ENCODE data around the gene CYTH1.

The CYTH1 gene

DNA sequence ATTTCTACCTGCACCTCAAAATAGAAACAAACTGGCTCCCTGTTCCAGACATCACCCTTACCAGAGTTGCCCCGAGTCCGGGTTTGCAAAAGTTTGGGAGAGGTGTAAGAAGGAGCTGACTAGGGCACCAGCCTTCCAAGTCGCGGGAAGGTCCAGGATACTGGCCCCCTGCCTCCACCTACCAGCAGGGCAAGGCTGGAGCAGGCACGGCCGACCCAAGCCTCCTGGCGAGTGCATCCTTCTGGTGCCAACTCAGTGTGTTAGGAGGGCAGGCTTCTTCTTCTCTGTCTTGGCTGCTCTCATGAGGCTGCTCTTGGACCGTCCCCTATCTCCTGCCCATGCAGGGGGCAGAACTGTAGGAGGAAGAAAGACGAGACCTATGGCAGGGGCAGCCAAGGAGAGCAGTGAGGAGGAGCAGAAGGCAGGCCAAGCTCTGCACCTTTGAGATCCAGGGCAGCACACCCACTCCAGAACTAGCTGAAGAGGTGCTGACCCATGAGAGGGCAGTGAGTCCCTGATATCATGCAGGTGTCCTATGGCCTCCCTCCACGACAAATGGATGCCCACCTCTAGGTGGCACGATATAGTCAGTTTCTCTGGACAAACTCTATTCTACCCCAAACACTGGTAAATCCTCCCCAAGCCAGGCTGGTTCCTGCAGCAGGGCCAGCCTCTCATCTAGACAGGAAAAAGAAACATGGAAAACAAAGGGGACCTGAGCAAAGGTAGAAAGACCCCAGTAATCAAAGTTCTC lies 54.4 kb downstream of the CYTH1 start:
- DNase-seq (ENCODE audit: insufficient read length, low spot score) (no peak), FAIRE-seq (no peak)
- TF ChIP-seq, protein P1, sequence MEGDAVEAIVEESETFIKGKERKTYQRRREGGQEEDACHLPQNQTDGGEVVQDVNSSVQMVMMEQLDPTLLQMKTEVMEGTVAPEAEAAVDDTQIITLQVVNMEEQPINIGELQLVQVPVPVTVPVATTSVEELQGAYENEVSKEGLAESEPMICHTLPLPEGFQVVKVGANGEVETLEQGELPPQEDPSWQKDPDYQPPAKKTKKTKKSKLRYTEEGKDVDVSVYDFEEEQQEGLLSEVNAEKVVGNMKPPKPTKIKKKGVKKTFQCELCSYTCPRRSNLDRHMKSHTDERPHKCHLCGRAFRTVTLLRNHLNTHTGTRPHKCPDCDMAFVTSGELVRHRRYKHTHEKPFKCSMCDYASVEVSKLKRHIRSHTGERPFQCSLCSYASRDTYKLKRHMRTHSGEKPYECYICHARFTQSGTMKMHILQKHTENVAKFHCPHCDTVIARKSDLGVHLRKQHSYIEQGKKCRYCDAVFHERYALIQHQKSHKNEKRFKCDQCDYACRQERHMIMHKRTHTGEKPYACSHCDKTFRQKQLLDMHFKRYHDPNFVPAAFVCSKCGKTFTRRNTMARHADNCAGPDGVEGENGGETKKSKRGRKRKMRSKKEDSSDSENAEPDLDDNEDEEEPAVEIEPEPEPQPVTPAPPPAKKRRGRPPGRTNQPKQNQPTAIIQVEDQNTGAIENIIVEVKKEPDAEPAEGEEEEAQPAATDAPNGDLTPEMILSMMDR (IDR thresholded peaks at IDR 0.05; ENCODE audit: insufficient read depth, missing control alignments) = no peak

DNA sequence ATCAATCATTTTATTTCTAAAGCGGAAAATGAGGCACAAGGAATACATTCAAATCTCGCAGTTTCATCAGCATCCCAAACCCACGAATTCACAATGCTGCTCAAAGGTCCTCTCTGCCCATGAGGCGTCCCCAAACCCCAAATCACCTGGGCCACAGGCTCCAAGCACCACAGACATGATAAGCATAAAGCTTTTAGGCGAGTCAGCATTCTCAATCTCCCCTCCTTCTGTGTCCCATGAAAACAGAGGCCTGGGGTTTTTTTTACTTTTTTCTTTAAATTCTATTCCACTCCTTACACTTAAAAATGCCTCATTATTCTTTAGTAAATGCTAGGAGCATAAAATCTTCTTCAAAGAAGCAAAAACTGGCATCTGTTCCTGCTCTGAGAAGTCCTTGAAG lies 55.0 kb downstream of the CYTH1 start:
- DNase-seq (ENCODE audit: insufficient read length, low spot score) (no peak), FAIRE-seq (no peak)
- TF ChIP-seq, protein P1 (IDR thresholded peaks at IDR 0.05; ENCODE audit: insufficient read depth, missing control alignments) = no peak

GRCh38 chr17:78726513-78726912 lies 55.6 kb downstream of the CYTH1 start:
- TF ChIP-seq, protein P1 (IDR thresholded peaks at IDR 0.05; ENCODE audit: insufficient read depth, missing control alignments) = no peak
- DNase-seq (ENCODE audit: insufficient read length, low spot score) = no peak
- no peak for FAIRE-seq

GRCh38 chr17:78725448-78726021 lies 56.5 kb downstream of the CYTH1 start:
- FAIRE-seq = no peak
- DNase-seq (ENCODE audit: insufficient read length, low spot score) = no peak
- TF ChIP-seq, protein P1 (IDR thresholded peaks at IDR 0.05; ENCODE audit: insufficient read depth, missing control alignments) = no peak

- TF ChIP-seq, protein P1 (IDR thresholded peaks at IDR 0.05; ENCODE audit: insufficient read depth, missing control alignments) = no peak
- FAIRE-seq = no peak
- no peak for DNase-seq (ENCODE audit: insufficient read length, low spot score)
Measured at GRCh38 chr17:78724999-78725398, 57.1 kb downstream of the CYTH1 start.

DNA sequence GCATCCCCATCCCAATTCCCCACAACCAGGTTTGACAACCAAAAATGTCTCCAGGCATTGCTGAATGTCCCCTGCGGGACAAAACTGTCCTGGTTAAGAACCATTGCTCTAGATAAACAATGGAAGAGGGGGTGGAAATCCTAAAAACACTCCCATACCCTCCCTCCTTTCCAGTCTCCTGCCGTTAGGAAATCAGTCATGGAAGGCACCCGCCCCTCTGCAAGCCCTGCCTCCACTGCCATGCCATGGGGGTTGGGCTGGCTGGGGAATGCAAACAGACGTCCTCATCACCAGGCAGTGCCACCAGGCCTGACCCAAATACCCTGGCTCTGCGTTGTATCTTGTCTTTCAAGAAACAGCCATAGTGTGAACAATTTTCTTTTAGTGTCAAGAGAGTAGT lies 57.5 kb downstream of the CYTH1 start:
- TF ChIP-seq, protein P1 (IDR thresholded peaks at IDR 0.05; ENCODE audit: insufficient read depth, missing control alignments) = no peak
- FAIRE-seq = no peak
- DNase-seq (ENCODE audit: insufficient read length, low spot score) = no peak

GRCh38 chr17:78723957-78724356 lies 58.1 kb downstream of the CYTH1 start:
- no peak for FAIRE-seq
- DNase-seq (ENCODE audit: insufficient read length, low spot score) = no peak
- TF ChIP-seq, protein P1 (IDR thresholded peaks at IDR 0.05; ENCODE audit: insufficient read depth, missing control alignments) = no peak

All from D721Med (cell line).